HG02610 (cell line): ENCODE measurements around the gene CD28.

ENCODE experiments used
- ATAC-seq: cut with Tn5 transposase; IDR thresholded peaks from one replicate; pipeline ENCODE4 v1.9.1; 2021; ENCODE audit warnings: mild to moderate bottlenecking, moderate library complexity; ENCODE audit not compliant: unreplicated experiment

CD28 gene

GRCh38 chr2:203713381-203713780 is 6.9 kb downstream of the CD28 start:
- ATAC-seq = no peak

GRCh38 chr2:203714112-203714511 is 7.7 kb downstream of the CD28 start:
- ATAC-seq = no peak

- no peak for ATAC-seq
Observed at GRCh38 chr2:203715744-203716143, 9.3 kb downstream of the CD28 start.

GRCh38 chr2:203718087-203718486 is 11.6 kb downstream of the CD28 start:
- ATAC-seq = peak; percentile 90

GRCh38 chr2:203719456-203720410 is 13.3 kb downstream of the CD28 start:
- no peak for ATAC-seq

GRCh38 chr2:203720915-203721672 is 14.7 kb downstream of the CD28 start:
- ATAC-seq = no peak

- no peak for ATAC-seq
Observed at GRCh38 chr2:203721781-203722300, 15.4 kb downstream of the CD28 start.

- ATAC-seq = no peak
Observed at GRCh38 chr2:203722411-203722810, 16.0 kb downstream of the CD28 start.

GRCh38 chr2:203728321-203728720 is 21.9 kb downstream of the CD28 start:
- no peak for ATAC-seq

- peak; percentile 93 for ATAC-seq
Observed at GRCh38 chr2:203730076-203730729, 23.8 kb downstream of the CD28 start.

GRCh38 chr2:203730883-203731282 is 24.4 kb downstream of the CD28 start:
- no peak for ATAC-seq

- no peak for ATAC-seq
Observed at GRCh38 chr2:203732092-203732952, 25.9 kb downstream of the CD28 start.

GRCh38 chr2:203732953-203733510 is 26.6 kb downstream of the CD28 start:
- no peak for ATAC-seq

GRCh38 chr2:203733684-203734083 is 27.2 kb downstream of the CD28 start:
- no peak for ATAC-seq

GRCh38 chr2:203734276-203734983 is 28.0 kb downstream of the CD28 start:
- ATAC-seq = peak; percentile 27

GRCh38 chr2:203737360-203737759 is 30.9 kb downstream of the CD28 start:
- ATAC-seq = peak; percentile 71

- no peak for ATAC-seq
Observed at GRCh38 chr2:203739351-203739750, 32.9 kb downstream of the CD28 start.

- no peak for ATAC-seq
Observed at GRCh38 chr2:203740871-203741281, 34.4 kb downstream of the CD28 start.

GRCh38 chr2:203741566-203741965 is 35.1 kb downstream of the CD28 start:
- ATAC-seq = no peak
